Upper lobe of right lung (tissue), 1 donor: ENCODE data around the gene HNRNPR. TPM values are rescaled to one million over a fixed set of nuclear protein-coding genes. Genes with fewer than 3 reads are reported as not detected.

ENCODE experiments used
- ATAC-seq: fragments of 200-7000 bp; cut with Tn5 transposase; one replicate; pipeline ENCODE4 v1.9.1; 2020; ENCODE audit warnings: mild to moderate bottlenecking, moderate library complexity
- DNase-seq: peaks from one replicate; pipeline ENCODE4 v3.0.0-alpha.2; 2020
- H3K27ac ChIP-seq: fragments of 200-600 bp; one replicate; pipeline ENCODE4 v1.8.0; 2022
- H3K27me3 ChIP-seq: fragments of 200-600 bp; one replicate; pipeline ENCODE4 v1.8.0; 2022; ENCODE audit warnings: mild to moderate bottlenecking
- H3K36me3 ChIP-seq: fragments of 200-600 bp; one replicate; pipeline ENCODE4 v1.8.0; 2022
- H3K4me1 ChIP-seq: fragments of 200-600 bp; one replicate; pipeline ENCODE4 v1.8.0; 2022
- H3K4me3 ChIP-seq: fragments of 200-600 bp; one replicate; pipeline ENCODE4 v1.8.0; 2022; ENCODE audit warnings: mild to moderate bottlenecking
- H3K9me3 ChIP-seq: fragments of 200-600 bp; one replicate; pipeline ENCODE4 v1.8.0; 2022
- CTCF ChIP-seq: fragments of 200-600 bp; IDR thresholded peaks from one replicate; pipeline ENCODE4 v1.8.0; 2022; ENCODE audit warnings: antibody characterized with exemption
- intact Hi-C: fragments of 100-400 bp; cut with DNase I; formaldehyde crosslinking; loops from one replicate; pipeline ENCODE4 v1.11.0; 2022
- total RNA-seq: library from RNA; stranded (reverse); fragmentation: NEBNext Ultra II Directional; extraction: Animal tissue kit (Norgen Biotek cat#: 25700); gene quantifications from one replicate; pipeline ENCODE4 v1.2.1, GENCODE V29; 2021
- donor health status: DM: no; HTN: yes; CAD: no; lungs with severe emphysema.

Gene HNRNPR
- total RNA-seq, 1 donor from 2014 or later: 85.2 TPM

DNA sequence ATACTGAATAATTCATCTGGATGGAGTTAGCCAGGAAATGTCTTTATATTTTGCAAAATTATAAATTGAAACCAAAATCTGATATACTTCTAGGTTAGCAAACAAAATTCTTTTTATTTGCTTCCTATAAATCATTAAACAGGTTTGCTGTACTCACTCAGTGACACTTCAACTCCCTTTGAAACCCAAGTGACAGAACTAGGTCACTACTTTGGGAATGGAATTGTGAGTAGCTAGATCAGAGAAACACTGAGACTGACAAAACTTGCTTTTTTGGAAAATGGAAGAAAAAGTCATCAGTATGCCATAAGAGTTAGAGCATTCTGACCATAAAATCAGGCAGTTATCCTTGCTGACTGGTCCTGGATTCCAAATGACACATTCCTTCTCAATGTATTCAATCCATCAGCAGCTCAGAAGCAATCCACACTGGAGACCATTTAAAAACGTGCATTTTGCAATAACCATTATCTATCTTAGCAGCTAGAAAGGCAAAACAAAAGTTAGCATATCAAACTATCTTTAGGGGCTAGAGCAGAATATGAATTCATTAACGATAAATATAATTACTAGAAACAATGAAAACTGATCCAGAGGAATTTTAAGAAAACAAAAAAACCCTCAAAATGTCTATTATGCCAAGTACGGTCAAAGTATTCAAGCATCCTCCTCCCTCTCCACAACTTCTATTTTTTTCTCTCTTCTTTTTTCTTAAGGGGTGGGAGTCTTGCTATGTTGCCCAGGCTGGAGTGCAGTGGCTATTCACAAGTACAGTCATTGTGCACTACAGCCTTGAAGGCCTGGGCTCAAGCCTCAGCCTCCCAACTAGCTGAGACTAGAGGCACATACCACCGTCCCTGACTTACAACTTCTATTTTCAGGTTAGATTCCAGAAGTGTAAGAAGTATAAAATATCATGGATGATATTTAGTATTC is 60.1 kb downstream of the HNRNPR start:
- H3K27ac ChIP-seq: no peak overlapping the region
- no peak overlapping the region for H3K4me3 ChIP-seq
- H3K4me1 ChIP-seq: peaks cover 13% of the 10 kb centered on the region
- ATAC-seq: peak; percentile 66
- no peak for DNase-seq
- H3K36me3 ChIP-seq: peaks cover 33% of the 10 kb centered on the region
- no peaks in the 10 kb centered on the region for H3K27me3 ChIP-seq
- intact Hi-C loops: no loop called here
- no peaks in the 10 kb centered on the region for H3K9me3 ChIP-seq
- TF ChIP-seq CTCF: no peak

DNA sequence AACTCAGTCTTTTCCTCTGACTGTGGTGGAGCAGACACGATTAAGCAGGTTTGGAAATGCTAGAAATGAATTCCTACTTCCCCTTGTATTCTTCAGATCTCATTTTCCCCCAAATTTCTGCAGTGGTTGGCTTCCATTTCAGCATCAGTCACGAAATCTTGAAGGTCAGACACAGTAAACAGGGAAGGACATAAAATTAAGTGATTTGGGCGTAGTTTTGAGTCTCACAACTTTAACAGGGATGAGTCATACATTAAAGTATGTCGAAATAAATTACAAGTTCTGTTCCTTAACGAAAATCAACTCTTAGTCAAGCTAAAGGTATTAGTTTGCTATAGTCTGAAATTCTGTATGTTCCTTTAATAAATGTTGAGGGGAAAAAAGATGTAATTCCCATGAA is 61.1 kb downstream of the HNRNPR start:
- intact Hi-C loops: no loop called here
- ATAC-seq (peak; percentile 70), DNase-seq (no peak)
- Histone ChIP-seq H3K4me1 (peaks cover 13% of the 10 kb centered on the region), H3K27ac (no peak overlapping the region), H3K9me3 (no peaks in the 10 kb centered on the region), H3K36me3 (peaks cover 33% of the 10 kb centered on the region), H3K27me3 (no peaks in the 10 kb centered on the region), H3K4me3 (no peak overlapping the region)
- TF ChIP-seq CTCF: no peak

DNA sequence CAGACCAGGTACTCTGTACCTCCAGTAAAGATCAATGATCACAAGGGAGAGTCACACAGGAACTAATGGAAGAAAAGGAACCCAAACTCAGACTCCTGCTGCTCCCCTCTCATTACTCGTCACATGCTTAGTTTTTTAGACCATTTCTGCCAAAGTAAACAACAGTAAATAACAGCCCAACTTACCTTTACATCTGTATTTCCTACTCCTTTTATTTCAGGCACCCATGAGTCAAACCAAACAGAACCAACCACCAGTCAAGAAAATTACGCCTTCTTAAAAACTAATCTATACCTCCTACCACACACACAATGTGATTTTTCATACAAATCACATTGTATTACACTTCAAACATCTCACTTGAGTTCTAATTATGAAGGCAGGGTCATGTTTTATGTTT is 65.4 kb downstream of the HNRNPR start:
- TF ChIP-seq CTCF: no peak
- no peak overlapping the region for H3K27ac ChIP-seq
- H3K4me1 ChIP-seq: peaks cover 9% of the 10 kb centered on the region
- DNase-seq: no peak
- intact Hi-C loops: no loop called here
- H3K27me3 ChIP-seq: peaks cover 7% of the 10 kb centered on the region
- H3K4me3 ChIP-seq: no peak overlapping the region
- H3K9me3 ChIP-seq: no peaks in the 10 kb centered on the region
- no peak for ATAC-seq
- H3K36me3 ChIP-seq: peaks cover 19% of the 10 kb centered on the region

- DNase-seq: no peak
Measured at GRCh38 chr1:23276531-23276930, 67.6 kb downstream of the HNRNPR start.

DNA sequence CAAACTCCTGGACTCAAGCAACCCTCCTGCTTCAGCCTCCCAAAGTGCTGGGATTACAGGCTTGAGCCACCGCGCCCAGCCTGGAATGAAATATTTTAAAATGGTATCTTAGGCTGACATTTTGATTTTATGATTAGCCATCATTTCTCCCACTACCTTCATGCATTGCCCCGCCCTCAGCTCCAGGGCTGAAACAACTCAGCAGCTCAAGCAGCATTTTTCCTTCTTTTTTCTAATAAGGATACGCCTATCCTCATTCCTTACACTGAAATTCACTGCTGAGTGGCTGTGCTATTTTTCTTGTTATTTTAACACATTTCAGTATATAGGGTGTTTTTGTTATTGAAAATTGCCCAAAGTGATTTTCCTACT is 70.0 kb downstream of the HNRNPR start:
- H3K4me3 ChIP-seq: no peak overlapping the region
- intact Hi-C loops: no loop called here

More at GRCh38 chr1:23276531-23276930, 67.6 kb downstream of the HNRNPR start:
- TF ChIP-seq CTCF: no peak
- no peak overlapping the region for H3K27ac ChIP-seq
- ATAC-seq: no peak
- H3K4me3 ChIP-seq: no peak overlapping the region
- peaks cover 7% of the 10 kb centered on the region for H3K27me3 ChIP-seq
- no peaks in the 10 kb centered on the region for H3K9me3 ChIP-seq
- intact Hi-C loops: no loop called here
- no peaks in the 10 kb centered on the region for H3K4me1 ChIP-seq
- peaks cover 8% of the 10 kb centered on the region for H3K36me3 ChIP-seq

More for the DNA sequence above, 70.0 kb downstream of the HNRNPR start:
- H3K27ac ChIP-seq: no peak overlapping the region
- no peaks in the 10 kb centered on the region for H3K36me3 ChIP-seq
- H3K9me3 ChIP-seq: no peaks in the 10 kb centered on the region
- no peak for TF ChIP-seq CTCF
- H3K4me1 ChIP-seq: no peaks in the 10 kb centered on the region
- ATAC-seq: no peak
- peaks cover 19% of the 10 kb centered on the region for H3K27me3 ChIP-seq
- no peak for DNase-seq
